Caco-2 (cell line): ENCODE results near the gene GLI3. TPM values are rescaled to one million over a fixed set of nuclear protein-coding genes. Genes with fewer than 3 reads are reported as not detected.

ENCODE experiments used
- BruUV-seq: library from RNA; stranded (reverse); fragments of 400-500 nt; replicated peaks from 2 replicates; lab custom pipeline; 2021; lab: Mats Ljungman, UMichigan
- CTCF ChIA-PET: fragments of 300-600 bp; sonication (Branson Sonifier 250); formaldehyde crosslinking; loops from one replicate; lab custom pipeline; 2022; ENCODE audit warnings: antibody characterized with exemption; lab: Charles Lee
- POLR2A ChIA-PET: fragments of 300-600 bp; sonication (Branson Sonifier 250); formaldehyde crosslinking; loops from one replicate; lab custom pipeline; 2022; ENCODE audit warnings: antibody characterized with exemption; lab: Charles Lee
- DNase-seq, 2 experiments: peaks; one replicate each; pipeline versions ENCODE4 v3.0.0 to v3.0.0-alpha.2; 2020 to 2022
- H3K27me3 ChIP-seq: replicated peaks from 2 replicates; pipeline ENCODE4 v1.6.0; 2011; ENCODE audit warnings: low read length; ENCODE audit not compliant: control insufficient read depth, insufficient read depth
- H3K36me3 ChIP-seq: 2 replicates; pipeline ENCODE4 v1.5.1; 2011; ENCODE audit warnings: low read length; ENCODE audit not compliant: control insufficient read depth, insufficient read depth
- H3K4me1 ChIP-seq: fragments of 250-450 bp; sonication (Bioruptor Pico); 2 replicates; pipeline ENCODE4 v1.5.1; 2020; ENCODE audit warnings: mild to moderate bottlenecking
- H3K4me3 ChIP-seq: 2 replicates; pipeline ENCODE4 v1.5.1; 2011; ENCODE audit warnings: low read depth, mild to moderate bottlenecking, control low read depth, low read length
- H3K9me3 ChIP-seq: fragments of 250-450 bp; sonication (Bioruptor Pico); 2 replicates; pipeline ENCODE4 v1.5.1; 2020; ENCODE audit warnings: mild to moderate bottlenecking, moderate library complexity
- H3K27ac Mint-ChIP-seq: one replicate; pipeline ENCODE4 v1.8.0; 2022; ENCODE audit warnings: mixed read lengths; ENCODE audit not compliant: unreplicated experiment
- H3K27me3 Mint-ChIP-seq: one replicate; pipeline ENCODE4 v1.8.0; 2022; ENCODE audit warnings: mixed read lengths; ENCODE audit not compliant: insufficient read depth, unreplicated experiment
- H3K36me3 Mint-ChIP-seq: one replicate; pipeline ENCODE4 v1.8.0; 2022; ENCODE audit warnings: mild to moderate bottlenecking, mixed read lengths; ENCODE audit not compliant: insufficient read depth, unreplicated experiment
- H3K4me1 Mint-ChIP-seq: one replicate; pipeline ENCODE4 v1.8.0; 2022; ENCODE audit warnings: low read depth, mixed read lengths; ENCODE audit not compliant: unreplicated experiment
- H3K4me3 Mint-ChIP-seq: one replicate; pipeline ENCODE4 v1.8.0; 2022; ENCODE audit warnings: mild to moderate bottlenecking, moderate library complexity, mixed read lengths; ENCODE audit not compliant: unreplicated experiment
- H3K9me3 Mint-ChIP-seq: one replicate; pipeline ENCODE4 v1.8.0; 2022; ENCODE audit warnings: mixed read lengths; ENCODE audit not compliant: unreplicated experiment
- CTCF ChIP-seq, 2 experiments: fragments of 200-600 bp in 1 of 2; IDR thresholded peaks; 1 replicate in 1 of 2; 2 replicates in 1 of 2; pipeline versions ENCODE4 v1.5.1 to v1.8.0; 2011 to 2022; ENCODE audit warnings: antibody characterized with exemption in 1 of 2, control low read depth in 1 of 2, inconsistent platforms in 1 of 2, low read depth in 1 of 2, low read length in 1 of 2, mild to moderate bottlenecking in 1 of 2, moderate library complexity in 1 of 2; ENCODE audit not compliant: insufficient read depth in 1 of 2, severe bottlenecking in 1 of 2, unreplicated experiment in 1 of 2
- intact Hi-C: fragments of 100-400 bp; cut with micrococcal nuclease; formaldehyde crosslinking; loops from one replicate; pipeline ENCODE4 v1.10.0; 2022; ENCODE audit not compliant: unreplicated experiment
- total RNA-seq: library from RNA; stranded (reverse); gene quantifications from 2 replicates; pipeline ENCODE4 v1.2.3, GENCODE V29; 2022

Gene GLI3
- total RNA-seq, 1 experiment from 2014 or later = 1.00 TPM

DNA sequence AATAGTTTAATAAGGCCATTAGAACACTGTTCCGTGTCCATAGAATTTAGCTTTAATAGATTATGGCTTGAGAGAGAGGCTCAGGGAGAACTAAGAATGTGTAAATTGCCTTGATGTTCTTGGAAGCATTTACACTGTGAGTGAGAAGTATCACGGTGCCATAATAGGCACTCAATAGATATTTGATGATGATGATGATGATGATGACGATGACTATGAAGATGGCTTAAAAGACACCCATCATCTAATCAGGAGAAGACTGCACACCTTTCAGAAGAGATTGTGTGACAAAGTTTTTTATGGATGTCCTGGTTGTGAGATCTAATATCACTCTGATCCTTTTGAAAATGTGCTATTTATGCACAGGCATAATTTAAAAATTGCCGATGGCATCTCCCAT is 264.2 kb downstream of the GLI3 start:
- Histone ChIP-seq H3K36me3 (no peaks in the 10 kb centered on the region), H3K4me1 (no peaks in the 10 kb centered on the region), H3K27me3 (peaks cover 1% of the 10 kb centered on the region; the same call in 1 of the 2 replicates), H3K9me3 (no peaks in the 10 kb centered on the region), H3K4me3 (no peak overlapping the region)
- POLR2A ChIA-PET = no interaction called here
- Mint-ChIP-seq H3K9me3 (no peaks in the 10 kb centered on the region), H3K27me3 (peaks cover 16% of the 10 kb centered on the region), H3K4me3 (no peak overlapping the region), H3K4me1 (no peaks in the 10 kb centered on the region), H3K27ac (no peak overlapping the region), H3K36me3 (no peaks in the 10 kb centered on the region)
- TF ChIP-seq CTCF (IDR thresholded peaks at IDR 0.05; ENCODE audit: insufficient read depth in 1 of 2, low read depth in 1 of 2, low read length in 1 of 2, severe bottlenecking in 1 of 2, unreplicated experiment in 1 of 2) = no peak
- BruUV-seq = no TSS peak
- no peak for DNase-seq
- intact Hi-C loops = loop anchor here (10.0 kb wide), 1 partner anchor 172 kb away; no protein-coding TSS in a partner anchor
- CTCF ChIA-PET = no interaction called here

GRCh38 chr7:41972270-41972669 is 264.7 kb downstream of the GLI3 start:
- H3K36me3 ChIP-seq = no peaks in the 10 kb centered on the region
- Mint-ChIP-seq H3K4me1 (no peaks in the 10 kb centered on the region), H3K4me3 (no peak overlapping the region), H3K27me3 (peaks cover 19% of the 10 kb centered on the region), H3K9me3 (no peaks in the 10 kb centered on the region), H3K27ac (no peak overlapping the region), H3K36me3 (no peaks in the 10 kb centered on the region)
- intact Hi-C loops = loop anchor here (10.0 kb wide), 1 partner anchor 173 kb away; no protein-coding TSS in a partner anchor
- ChIA-PET CTCF (no interaction called here), POLR2A (no interaction called here)
- H3K4me3 ChIP-seq = no peak overlapping the region
- BruUV-seq = no TSS peak
- TF ChIP-seq CTCF (IDR thresholded peaks at IDR 0.05; ENCODE audit: insufficient read depth in 1 of 2, low read depth in 1 of 2, low read length in 1 of 2, severe bottlenecking in 1 of 2, unreplicated experiment in 1 of 2) = no peak
- no peaks in the 10 kb centered on the region for H3K9me3 ChIP-seq
- no peaks in the 10 kb centered on the region for H3K4me1 ChIP-seq
- H3K27me3 ChIP-seq = peaks cover 1% of the 10 kb centered on the region; the same call in 1 of the 2 replicates
- DNase-seq = no peak

- DNase-seq = no peak
- ChIA-PET POLR2A (no interaction called here), CTCF (no interaction called here)
- H3K36me3 Mint-ChIP-seq = no peaks in the 10 kb centered on the region
- H3K4me1 Mint-ChIP-seq = no peaks in the 10 kb centered on the region
- intact Hi-C loops = loop anchor here (10.0 kb wide), 1 partner anchor 173 kb away; no protein-coding TSS in a partner anchor
- Histone ChIP-seq H3K27me3 (peaks cover 1% of the 10 kb centered on the region; the same call in 1 of the 2 replicates), H3K9me3 (no peaks in the 10 kb centered on the region), H3K4me3 (no peak overlapping the region), H3K4me1 (no peaks in the 10 kb centered on the region), H3K36me3 (no peaks in the 10 kb centered on the region)
- no peak overlapping the region for H3K27ac Mint-ChIP-seq
- H3K27me3 Mint-ChIP-seq = peaks cover 19% of the 10 kb centered on the region
- BruUV-seq = no TSS peak
- TF ChIP-seq CTCF (IDR thresholded peaks at IDR 0.05; ENCODE audit: insufficient read depth in 1 of 2, low read depth in 1 of 2, low read length in 1 of 2, severe bottlenecking in 1 of 2, unreplicated experiment in 1 of 2) = no peak
- H3K9me3 Mint-ChIP-seq = no peaks in the 10 kb centered on the region
- H3K4me3 Mint-ChIP-seq = no peak overlapping the region
These were observed 265.3 kb downstream of the GLI3 start for GRCh38 chr7:41971640-41972187.
